Activated naive CD4-positive, alpha-beta T cell treated with anti-CD3 and anti-CD28 coated beads for 36 hours (primary cell): ENCODE measurements around the gene EPX. TPM values are rescaled to one million over a fixed set of nuclear protein-coding genes. Genes with fewer than 3 reads are reported as not detected.
A peak's percentile ranks its signal among the peaks of the same experiment; 100 is the strongest.

Source experiments
- CTCF ChIA-PET: fragments of 350-600 bp; sonication (Branson Sonifier 250); formaldehyde crosslinking; loops from one replicate; lab custom pipeline; 2021; ENCODE audit warnings: antibody characterized with exemption; lab: Charles Lee
- DNase-seq: peaks from one replicate; pipeline ENCODE4 v3.0.0-alpha.2; 2020
- H3K27ac Mint-ChIP-seq: one replicate; pipeline ENCODE4 v1.8.0; 2021; ENCODE audit warnings: mild to moderate bottlenecking, mixed read lengths
- H3K27me3 Mint-ChIP-seq: one replicate; pipeline ENCODE4 v1.8.0; 2021; ENCODE audit warnings: low read depth, mixed read lengths
- H3K36me3 Mint-ChIP-seq: one replicate; pipeline ENCODE4 v1.8.0; 2021; ENCODE audit warnings: low read depth, mixed read lengths
- H3K4me1 Mint-ChIP-seq: one replicate; pipeline ENCODE4 v1.8.0; 2021; ENCODE audit warnings: low read depth, mixed read lengths
- H3K4me3 Mint-ChIP-seq: one replicate; pipeline ENCODE4 v1.8.0; 2021; ENCODE audit warnings: mild to moderate bottlenecking, moderate library complexity, mixed read lengths
- H3K9me3 Mint-ChIP-seq: one replicate; pipeline ENCODE4 v1.8.0; 2021; ENCODE audit warnings: mixed read lengths
- intact Hi-C: fragments of 100-400 bp; cut with micrococcal nuclease; formaldehyde crosslinking; loops from one replicate; pipeline ENCODE4 v1.15.1; 2023
- total RNA-seq, 2 experiments: library from RNA; stranded (reverse); gene quantifications; one replicate each; pipeline ENCODE4 v1.2.3, GENCODE V29; 2021

The EPX gene
- total RNA-seq, 2 experiments from 2014 or later = not detected

DNA sequence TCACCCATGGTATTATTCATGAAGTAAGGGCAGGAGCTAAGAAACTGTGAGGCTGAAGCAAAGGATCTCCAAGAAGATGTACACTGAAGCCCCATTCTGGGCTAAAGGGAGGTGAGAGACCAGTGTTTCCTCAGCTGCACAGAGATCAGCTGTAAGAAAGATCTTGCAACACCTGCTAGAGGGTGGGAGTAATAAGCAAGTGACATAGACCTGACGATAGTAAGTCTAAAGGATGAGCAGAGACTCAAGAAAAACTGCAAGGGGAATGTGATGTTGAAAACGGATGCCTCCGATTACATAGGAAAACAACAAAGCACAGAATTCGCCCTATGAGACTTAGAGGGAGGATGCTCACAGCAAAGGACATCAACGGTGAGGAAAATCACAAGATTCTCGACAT, 25.8 kb upstream of the EPX start, which contains the start of gene OR4D2:
Gene OR4D2 (plus strand): TSS at position 301 of the 400 bp plus-strand sequence. CDS start 2,674 bp downstream, outside the sequence.
- peaks cover 2% of the 10 kb centered on the region for H3K9me3 Mint-ChIP-seq
- no peak within 1 kb of the TSS for H3K27ac Mint-ChIP-seq
- no peaks in the 10 kb centered on the region for H3K36me3 Mint-ChIP-seq
- DNase-seq = no peak
- H3K27me3 Mint-ChIP-seq = no peaks in the 10 kb centered on the region
- no peak within 1 kb of the TSS for H3K4me3 Mint-ChIP-seq
- CTCF ChIA-PET = interaction anchor here (0.6 to 0.7 kb wide), 2 partner anchors 59 to 824 kb away, joined by 3 to 6 read pairs; no protein-coding TSS in a partner anchor
- peaks cover 23% of the 10 kb centered on the region for H3K4me1 Mint-ChIP-seq
- intact Hi-C loops = no loop called here

DNA sequence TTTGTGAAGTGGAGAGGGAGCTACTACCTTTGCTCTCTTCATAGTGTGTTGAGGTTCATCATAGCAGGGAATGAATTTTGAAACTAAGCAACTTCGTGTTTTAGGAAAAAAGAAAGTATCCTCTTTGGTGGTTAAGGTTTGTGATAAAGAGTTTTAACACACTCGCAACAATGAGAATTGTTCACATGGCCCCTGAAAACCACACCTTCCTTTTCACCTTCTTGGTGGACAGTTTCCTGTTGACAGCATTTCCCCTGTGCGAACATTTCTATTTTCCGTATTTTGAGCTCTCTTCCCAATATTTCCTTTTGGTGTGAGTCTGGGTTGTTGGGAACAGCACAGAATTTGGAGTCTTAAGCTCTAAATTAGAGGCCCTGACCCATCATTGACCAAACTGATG, 21.9 kb upstream of the EPX start:
- DNase-seq = no peak
- Mint-ChIP-seq H3K4me1 (peaks cover 33% of the 10 kb centered on the region), H3K36me3 (no peaks in the 10 kb centered on the region), H3K9me3 (peaks cover 2% of the 10 kb centered on the region), H3K27me3 (no peaks in the 10 kb centered on the region), H3K4me3 (no peak overlapping the region), H3K27ac (no peak overlapping the region)
- CTCF ChIA-PET = interaction anchor here (0.7 to 3.3 kb wide), 10 partner anchors 9 to 294 kb away, joined by 3 to 20 read pairs (median 4); no protein-coding TSS in a partner anchor
- intact Hi-C loops = loop anchor here (5.0 kb wide), 1 partner anchor 173 kb away; no protein-coding TSS in a partner anchor

- Mint-ChIP-seq H3K4me1 (peaks cover 33% of the 10 kb centered on the region), H3K36me3 (no peaks in the 10 kb centered on the region), H3K27ac (no peak overlapping the region), H3K9me3 (peaks cover 2% of the 10 kb centered on the region), H3K4me3 (no peak overlapping the region), H3K27me3 (no peaks in the 10 kb centered on the region)
- CTCF ChIA-PET = interaction anchor here (0.5 to 3.3 kb wide), 27 partner anchors 8 to 1320 kb away, joined by 3 to 20 read pairs (median 4); partner anchors contain the start of gene SRSF1
- intact Hi-C loops = loop anchor here (1.0 to 5.0 kb wide), 4 partner anchors 50 to 314 kb away; no protein-coding TSS in a partner anchor
- DNase-seq = peak; percentile 70
Measured at GRCh38 chr17:58172369-58173071, 20.0 kb upstream of the EPX start.

DNA sequence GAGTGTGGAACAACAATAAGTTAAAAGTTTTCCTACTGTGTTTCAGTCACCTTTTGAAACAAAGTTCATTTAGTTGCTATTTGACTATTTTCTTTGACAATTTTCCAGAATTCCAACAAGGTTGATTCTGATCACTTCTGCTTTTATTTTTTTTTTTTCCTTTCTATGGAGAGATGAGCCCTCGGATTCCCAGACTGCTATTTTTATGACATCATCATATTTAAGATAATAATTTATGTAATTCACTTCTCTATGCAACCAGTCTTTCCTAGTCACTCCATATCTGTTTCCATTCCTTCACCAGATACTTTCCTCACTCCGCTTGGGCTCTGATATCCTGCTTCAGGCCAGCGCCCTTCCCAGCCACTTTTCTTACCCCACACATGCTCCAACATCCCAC, 17.7 kb upstream of the EPX start:
- no peaks in the 10 kb centered on the region for H3K9me3 Mint-ChIP-seq
- H3K4me3 Mint-ChIP-seq = no peak overlapping the region
- H3K27me3 Mint-ChIP-seq = no peaks in the 10 kb centered on the region
- no peaks in the 10 kb centered on the region for H3K36me3 Mint-ChIP-seq
- peaks cover 24% of the 10 kb centered on the region for H3K4me1 Mint-ChIP-seq
- DNase-seq = no peak
- CTCF ChIA-PET = no interaction called here
- H3K27ac Mint-ChIP-seq = no peak overlapping the region
- intact Hi-C loops = loop anchor here (5.0 kb wide), 1 partner anchor 178 kb away; no protein-coding TSS in a partner anchor

DNA sequence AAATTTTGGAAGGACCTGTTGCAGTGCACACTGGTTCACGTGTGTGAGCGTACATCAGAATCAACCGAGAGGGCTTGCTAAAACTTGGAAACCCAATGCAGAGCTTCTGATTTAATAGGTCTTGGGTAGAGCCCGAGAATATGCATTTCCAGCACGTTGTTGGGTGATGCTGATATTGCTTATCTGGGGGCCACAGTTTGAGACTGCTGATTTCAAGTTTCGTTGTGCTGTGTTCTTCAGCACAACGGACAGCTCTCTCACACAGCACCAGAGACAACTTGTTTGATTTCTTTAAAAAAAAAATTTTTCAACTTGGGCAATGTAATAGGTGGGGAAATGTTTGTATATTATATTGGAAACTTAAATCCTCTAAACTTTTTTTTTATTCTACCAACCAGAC, 16.3 kb upstream of the EPX start:
- CTCF ChIA-PET = no interaction called here
- H3K27me3 Mint-ChIP-seq = no peaks in the 10 kb centered on the region
- no peaks in the 10 kb centered on the region for H3K9me3 Mint-ChIP-seq
- no peak for DNase-seq
- intact Hi-C loops = no loop called here
- H3K4me3 Mint-ChIP-seq = no peak overlapping the region
- H3K4me1 Mint-ChIP-seq = peaks cover 13% of the 10 kb centered on the region
- no peak overlapping the region for H3K27ac Mint-ChIP-seq
- no peaks in the 10 kb centered on the region for H3K36me3 Mint-ChIP-seq

DNA sequence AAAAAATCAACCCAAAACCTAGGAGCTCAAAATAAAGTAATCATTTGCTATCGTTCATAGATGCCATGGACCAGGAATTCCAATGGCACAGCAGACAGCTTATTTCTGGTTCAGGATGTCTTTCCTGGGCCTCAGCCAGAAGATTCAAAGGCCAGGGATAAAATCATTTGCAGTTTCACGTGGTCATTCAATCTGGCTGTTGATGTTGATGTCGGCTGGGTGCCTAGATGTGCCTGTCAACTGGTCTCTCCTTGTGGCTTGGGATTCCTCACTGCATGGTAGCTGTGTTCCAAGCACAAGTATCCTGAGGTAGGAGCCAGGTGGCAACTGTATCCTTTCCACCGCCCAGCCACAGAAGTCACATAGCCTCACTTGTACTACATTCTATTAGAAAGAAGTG, 10.7 kb upstream of the EPX start:
- Mint-ChIP-seq H3K4me1 (no peaks in the 10 kb centered on the region), H3K9me3 (no peaks in the 10 kb centered on the region), H3K27ac (no peak overlapping the region), H3K4me3 (no peak overlapping the region), H3K36me3 (no peaks in the 10 kb centered on the region), H3K27me3 (no peaks in the 10 kb centered on the region)
- intact Hi-C loops = no loop called here
- DNase-seq = no peak
- CTCF ChIA-PET = no interaction called here

DNA sequence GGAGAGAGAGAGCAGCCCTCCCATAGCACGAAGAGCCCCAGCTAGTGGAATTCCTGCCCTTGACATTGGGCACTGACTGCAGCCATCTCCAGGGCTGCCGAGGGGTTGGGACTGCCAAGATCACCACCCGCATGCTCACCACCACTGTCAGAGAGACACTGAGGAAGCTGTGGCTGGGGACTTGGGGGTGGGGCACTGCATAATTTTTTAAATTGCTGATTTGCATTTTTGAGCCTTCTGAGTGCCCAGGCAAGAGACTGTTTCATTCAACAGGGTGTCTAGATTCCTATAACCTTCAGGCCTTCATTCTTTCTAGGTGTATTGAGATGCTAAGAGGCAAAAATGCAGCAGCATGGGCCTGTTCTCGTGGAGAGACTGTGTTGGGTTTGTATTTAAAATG, 9.0 kb upstream of the EPX start:
- no peaks in the 10 kb centered on the region for H3K9me3 Mint-ChIP-seq
- CTCF ChIA-PET = no interaction called here
- intact Hi-C loops = no loop called here
- H3K4me3 Mint-ChIP-seq = no peak overlapping the region
- no peak for DNase-seq
- no peak overlapping the region for H3K27ac Mint-ChIP-seq
- no peaks in the 10 kb centered on the region for H3K4me1 Mint-ChIP-seq
- no peaks in the 10 kb centered on the region for H3K36me3 Mint-ChIP-seq
- H3K27me3 Mint-ChIP-seq = no peaks in the 10 kb centered on the region

GRCh38 chr17:58184308-58184985, 8.1 kb upstream of the EPX start:
- no peaks in the 10 kb centered on the region for H3K9me3 Mint-ChIP-seq
- CTCF ChIA-PET = no interaction called here
- H3K27ac Mint-ChIP-seq = no peak overlapping the region
- H3K36me3 Mint-ChIP-seq = no peaks in the 10 kb centered on the region
- no peaks in the 10 kb centered on the region for H3K27me3 Mint-ChIP-seq
- H3K4me3 Mint-ChIP-seq = no peak overlapping the region
- DNase-seq = no peak
- H3K4me1 Mint-ChIP-seq = no peaks in the 10 kb centered on the region
- intact Hi-C loops = no loop called here

GRCh38 chr17:58184986-58185761, 7.4 kb upstream of the EPX start:
- CTCF ChIA-PET = interaction anchor here (0.6 to 1.1 kb wide), 3 partner anchors 12 to 213 kb away, joined by 3 to 4 read pairs (median 4); no protein-coding TSS in a partner anchor
- no peaks in the 10 kb centered on the region for H3K36me3 Mint-ChIP-seq
- no peaks in the 10 kb centered on the region for H3K4me1 Mint-ChIP-seq
- no peak overlapping the region for H3K27ac Mint-ChIP-seq
- H3K9me3 Mint-ChIP-seq = no peaks in the 10 kb centered on the region
- no peak overlapping the region for H3K4me3 Mint-ChIP-seq
- DNase-seq = no peak
- no peaks in the 10 kb centered on the region for H3K27me3 Mint-ChIP-seq
- intact Hi-C loops = no loop called here

DNA sequence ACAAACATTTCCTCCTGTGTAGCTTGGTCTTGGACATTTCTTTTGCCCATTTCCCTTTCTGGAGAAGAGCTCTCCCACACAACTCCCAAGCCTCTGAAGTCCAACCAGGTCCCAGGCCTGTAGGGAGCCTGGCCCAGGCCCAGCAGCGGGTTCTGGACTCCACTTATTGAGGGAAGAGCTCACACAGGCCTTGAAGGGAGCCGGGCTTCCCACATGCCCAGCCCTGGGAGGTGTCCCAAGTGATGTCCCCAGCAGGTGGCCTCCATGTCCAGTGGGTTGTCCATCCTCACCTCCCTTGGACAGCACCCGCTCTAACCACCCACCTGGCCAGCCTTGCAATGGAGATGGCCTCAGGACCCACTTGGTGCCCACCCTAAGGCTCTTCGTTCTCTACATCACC, 5.9 kb upstream of the EPX start:
- Mint-ChIP-seq H3K27me3 (no peaks in the 10 kb centered on the region), H3K9me3 (no peaks in the 10 kb centered on the region), H3K36me3 (no peaks in the 10 kb centered on the region), H3K4me3 (no peak overlapping the region), H3K4me1 (no peaks in the 10 kb centered on the region), H3K27ac (no peak overlapping the region)
- CTCF ChIA-PET = no interaction called here
- intact Hi-C loops = no loop called here
- DNase-seq = no peak

- H3K27ac Mint-ChIP-seq = no peak overlapping the region
- CTCF ChIA-PET = no interaction called here
- H3K27me3 Mint-ChIP-seq = no peaks in the 10 kb centered on the region
- no peaks in the 10 kb centered on the region for H3K4me1 Mint-ChIP-seq
- H3K4me3 Mint-ChIP-seq = no peak overlapping the region
- DNase-seq = no peak
- no peaks in the 10 kb centered on the region for H3K9me3 Mint-ChIP-seq
- intact Hi-C loops = no loop called here
- H3K36me3 Mint-ChIP-seq = no peaks in the 10 kb centered on the region
Measured at GRCh38 chr17:58187063-58187462, 5.5 kb upstream of the EPX start.

- H3K27ac Mint-ChIP-seq = no peak overlapping the region
- H3K27me3 Mint-ChIP-seq = no peaks in the 10 kb centered on the region
- intact Hi-C loops = no loop called here
- no peaks in the 10 kb centered on the region for H3K9me3 Mint-ChIP-seq
- H3K4me3 Mint-ChIP-seq = no peak overlapping the region
- CTCF ChIA-PET = no interaction called here
- no peaks in the 10 kb centered on the region for H3K4me1 Mint-ChIP-seq
- no peak for DNase-seq
- no peaks in the 10 kb centered on the region for H3K36me3 Mint-ChIP-seq
Measured at GRCh38 chr17:58187675-58188074, 4.9 kb upstream of the EPX start.
